HFFc6 (cell line): ENCODE measurements around the gene RILP. TPM values are rescaled to one million over a fixed set of nuclear protein-coding genes. Genes with fewer than 3 reads are reported as not detected.
"Not testable (repeated sequence)": the region's sequence is repeated elsewhere in the genome, so short reads cannot be mapped to it uniquely, and the experiment has no call there.

Source experiments
- DNase-seq: peaks from one replicate; pipeline ENCODE4 v3.0.0-alpha.2; 2018
- H3K27ac Mint-ChIP-seq: 2 replicates; pipeline ENCODE4 v1.8.0; 2020; ENCODE audit warnings: mild to moderate bottlenecking, mixed read lengths
- H3K27me3 Mint-ChIP-seq: 2 replicates; pipeline ENCODE4 v1.8.0; 2021; ENCODE audit warnings: mild to moderate bottlenecking, moderate library complexity, mixed read lengths; ENCODE audit not compliant: insufficient read depth
- H3K36me3 Mint-ChIP-seq: 2 replicates; pipeline ENCODE4 v1.8.0; 2021; ENCODE audit warnings: low read depth, mixed read lengths
- H3K4me1 Mint-ChIP-seq: 2 replicates; pipeline ENCODE4 v1.8.0; 2020; ENCODE audit warnings: low read depth, mixed read lengths
- H3K4me3 Mint-ChIP-seq: 2 replicates; pipeline ENCODE4 v1.8.0; 2020; ENCODE audit warnings: mild to moderate bottlenecking, moderate library complexity, mixed read lengths
- H3K9me3 Mint-ChIP-seq: 2 replicates; pipeline ENCODE4 v1.8.0; 2020; ENCODE audit warnings: mild to moderate bottlenecking, mixed read lengths
- CTCF ChIP-seq: fragments of 200-600 bp; sonication (generic); IDR thresholded peaks from 2 replicates; pipeline ENCODE4 v1.5.0; 2021; ENCODE audit warnings: antibody characterized with exemption, mild to moderate bottlenecking
- long read RNA-seq: library from polyadenylated mRNA; unstranded; transcript quantifications from one replicate; pipeline ENCODE4 v2.0.0, GENCODE V29; 2019
- total RNA-seq, 6 experiments: library from RNA; stranded (reverse); fragmentation: NEBNext Ultra II Directional; extraction: Animal tissue kit (Norgen Biotek cat#: 25700); gene quantifications; 2 replicates in 1 of 6; 3 replicates in 5 of 6; pipeline ENCODE4 v1.2.3, GENCODE V29; 2021

RILP gene
- 1 to 10 TPM; 4.6 to 6.5 (median 5.0) TPM for total RNA-seq
- long read RNA-seq = 0 reads

- Mint-ChIP-seq H3K27ac (peak within 1 kb of the TSS; percentile 64), H3K4me3 (peak within 1 kb of the TSS; percentile 80)
- DNase-seq = no peak
These were observed at the start of gene RILP for GRCh38 chr17:1649844-1650501. Gene RILP (minus strand): TSS chr17:1649866. CDS start chr17:1649804, 62 bp downstream.

GRCh38 chr17:1697681-1698080, 48.0 kb upstream of the RILP start:
- Mint-ChIP-seq H3K4me1 (peaks cover 7% of the 10 kb centered on the region), H3K27ac (no peak overlapping the region), H3K27me3 (no peaks in the 10 kb centered on the region; the same call in 1 of the 2 replicates), H3K9me3 (peaks cover 2% of the 10 kb centered on the region; the same call in 1 of the 2 replicates), H3K4me3 (no peak overlapping the region), H3K36me3 (peaks cover 7% of the 10 kb centered on the region; the same call in 1 of the 2 replicates)
- DNase-seq = no peak
- no peak for TF ChIP-seq CTCF

More at GRCh38 chr17:1649844-1650501, at the start of gene RILP:
- Mint-ChIP-seq H3K27me3 (no peaks in the 10 kb centered on the region), H3K9me3 (no peaks in the 10 kb centered on the region), H3K4me1 (peaks cover 12% of the 10 kb centered on the region), H3K36me3 (peaks cover 22% of the 10 kb centered on the region)
- TF ChIP-seq CTCF = no peak

- H3K27me3 Mint-ChIP-seq = no peaks in the 10 kb centered on the region; the same call in 1 of the 2 replicates
- peaks cover 11% of the 10 kb centered on the region for H3K9me3 Mint-ChIP-seq
- no peak for TF ChIP-seq CTCF
- no peak for DNase-seq
- no peak overlapping the region for H3K27ac Mint-ChIP-seq
- peaks cover 7% of the 10 kb centered on the region for H3K4me1 Mint-ChIP-seq
- peaks cover 10% of the 10 kb centered on the region; the same call in 1 of the 2 replicates for H3K36me3 Mint-ChIP-seq
- no peak overlapping the region for H3K4me3 Mint-ChIP-seq
These were observed 45.7 kb upstream of the RILP start for GRCh38 chr17:1695365-1695764.

GRCh38 chr17:1693339-1693738, 43.7 kb upstream of the RILP start:
- peaks cover 10% of the 10 kb centered on the region; the same call in 1 of the 2 replicates for H3K36me3 Mint-ChIP-seq
- TF ChIP-seq CTCF = no peak
- H3K4me3 Mint-ChIP-seq = no peak overlapping the region
- H3K9me3 Mint-ChIP-seq = peaks cover 11% of the 10 kb centered on the region
- DNase-seq = peak; percentile 11
- H3K27ac Mint-ChIP-seq = no peak overlapping the region; the same call in 1 of the 2 replicates
- H3K27me3 Mint-ChIP-seq = no peaks in the 10 kb centered on the region; the same call in 1 of the 2 replicates
- peaks cover 7% of the 10 kb centered on the region for H3K4me1 Mint-ChIP-seq

GRCh38 chr17:1690544-1691221, 41.0 kb upstream of the RILP start:
- no peak for DNase-seq
- Mint-ChIP-seq H3K27ac (no peak overlapping the region), H3K4me3 (no peak overlapping the region), H3K4me1 (peaks cover 7% of the 10 kb centered on the region), H3K36me3 (peaks cover 10% of the 10 kb centered on the region; the same call in 1 of the 2 replicates), H3K9me3 (peaks cover 11% of the 10 kb centered on the region), H3K27me3 (no peaks in the 10 kb centered on the region; the same call in 1 of the 2 replicates)
- no peak for TF ChIP-seq CTCF

- peaks cover 17% of the 10 kb centered on the region for H3K4me1 Mint-ChIP-seq
- H3K36me3 Mint-ChIP-seq = peaks cover 24% of the 10 kb centered on the region
- H3K9me3 Mint-ChIP-seq = peaks cover 11% of the 10 kb centered on the region
- not testable (repeated sequence) for H3K27me3 Mint-ChIP-seq, DNase-seq, H3K4me3 Mint-ChIP-seq, H3K27ac Mint-ChIP-seq
These were observed 38.7 kb upstream of the RILP start for GRCh38 chr17:1688405-1688804.
